ENCODE measurements around the gene ZC3H12C. TPM values are rescaled to one million over a fixed set of nuclear protein-coding genes. Genes with fewer than 3 reads are reported as not detected.
A peak's percentile ranks its signal among the peaks of the same experiment; 100 is the strongest.
"Not testable (repeated sequence)": the region's sequence is repeated elsewhere in the genome, so short reads cannot be mapped to it uniquely, and the experiment has no call there.

ZC3H12C gene
- total RNA-seq, 1 donor from 2014 or later = 11.8 TPM

GRCh38 chr11:110208678-110209312 lies 115.6 kb downstream of the ZC3H12C start:
- not testable (repeated sequence) for H3K27ac Mint-ChIP-seq; DNase-seq (ENCODE audit: extremely low spot score, unreplicated experiment); H3K9me3 Mint-ChIP-seq; H3K4me1 Mint-ChIP-seq (ENCODE audit: unreplicated experiment); H3K27me3 Mint-ChIP-seq; H3K36me3 Mint-ChIP-seq
- TF ChIP-seq CTCF (conservative IDR thresholded peaks at IDR 0.05) = peak; percentile 46
- peak overlapping the region; percentile 83 for H3K4me3 Mint-ChIP-seq

GRCh38 chr11:110209313-110209694 lies 116.1 kb downstream of the ZC3H12C start:
- DNase-seq (ENCODE audit: extremely low spot score, unreplicated experiment); H3K9me3 Mint-ChIP-seq; H3K36me3 Mint-ChIP-seq; H3K27me3 Mint-ChIP-seq; H3K4me1 Mint-ChIP-seq (ENCODE audit: unreplicated experiment); H3K27ac Mint-ChIP-seq: not testable (repeated sequence)
- peak overlapping the region; percentile 83 for H3K4me3 Mint-ChIP-seq

GRCh38 chr11:110217223-110217877 lies 124.2 kb downstream of the ZC3H12C start:
- Mint-ChIP-seq H3K27ac (no peak overlapping the region), H3K4me1 (ENCODE audit: unreplicated experiment) (no peaks in the 10 kb centered on the region), H3K27me3 (no peaks in the 10 kb centered on the region), H3K36me3 (peaks cover 4% of the 10 kb centered on the region), H3K9me3 (no peaks in the 10 kb centered on the region), H3K4me3 (no peak overlapping the region)
- TF ChIP-seq CTCF (conservative IDR thresholded peaks at IDR 0.05) = no peak
- no peak for DNase-seq (ENCODE audit: extremely low spot score, unreplicated experiment)

GRCh38 chr11:110217936-110218335 lies 124.7 kb downstream of the ZC3H12C start:
- no peak for DNase-seq (ENCODE audit: extremely low spot score, unreplicated experiment)
- TF ChIP-seq CTCF (conservative IDR thresholded peaks at IDR 0.05) = no peak
- Mint-ChIP-seq H3K27me3 (no peaks in the 10 kb centered on the region), H3K4me3 (no peak overlapping the region), H3K9me3 (no peaks in the 10 kb centered on the region), H3K36me3 (peaks cover 4% of the 10 kb centered on the region), H3K4me1 (ENCODE audit: unreplicated experiment) (no peaks in the 10 kb centered on the region), H3K27ac (no peak overlapping the region)

- DNase-seq (ENCODE audit: extremely low spot score, unreplicated experiment) = no peak
- peaks cover 4% of the 10 kb centered on the region for H3K36me3 Mint-ChIP-seq
- no peaks in the 10 kb centered on the region for H3K27me3 Mint-ChIP-seq
- H3K4me1 Mint-ChIP-seq (ENCODE audit: unreplicated experiment) = no peaks in the 10 kb centered on the region
- no peak overlapping the region for H3K4me3 Mint-ChIP-seq
- TF ChIP-seq CTCF (conservative IDR thresholded peaks at IDR 0.05) = no peak
- no peaks in the 10 kb centered on the region for H3K9me3 Mint-ChIP-seq
- no peak overlapping the region for H3K27ac Mint-ChIP-seq
These were observed 126.0 kb downstream of the ZC3H12C start for GRCh38 chr11:110219006-110219785.

Other genes with a start within 250 kb of the ZC3H12C start
- gene RDX, start 203.2 kb downstream of the ZC3H12C start, total RNA-seq (ENCODE audit: low replicate concordance) = 90.7 and 115 TPM in 2 replicates

Data from type B pancreatic cell (in vitro differentiated cells).